ENCODE measurements around the gene ISCU.

ISCU gene
- 74.0 to 133 reads per million in 2 experiments for total RNA-seq

GRCh38 chr12:108562348-108563135 is at the start of gene ISCU:
ISCU (plus strand) TSS chr12:108562596; CDS start chr12:108562623, 27 bp downstream.
- DNase-seq (ENCODE audit: low read depth): peak; percentile 99

GRCh38 chr12:108514468-108514972 is 47.9 kb upstream of the ISCU start:
- no peak for DNase-seq (ENCODE audit: low read depth)

- DNase-seq (ENCODE audit: low read depth): peak; percentile 99
Observed at GRCh38 chr12:108514973-108515814, 47.2 kb upstream of the ISCU start, which contains the start of gene FICD. FICD (plus strand) TSS chr12:108515277; CDS start chr12:108516973, 1,696 bp downstream.

- no peak for DNase-seq (ENCODE audit: low read depth)
Observed at GRCh38 chr12:108515916-108516315, 46.5 kb upstream of the ISCU start.

GRCh38 chr12:108516511-108517275 is 45.7 kb upstream of the ISCU start:
- no peak for DNase-seq (ENCODE audit: low read depth)

GRCh38 chr12:108517288-108518100 is 44.9 kb upstream of the ISCU start:
- DNase-seq (ENCODE audit: low read depth): no peak

- no peak for DNase-seq (ENCODE audit: low read depth)
Observed at GRCh38 chr12:108518101-108518715, 44.2 kb upstream of the ISCU start.

GRCh38 chr12:108518716-108519496 is 43.5 kb upstream of the ISCU start:
- no peak for DNase-seq (ENCODE audit: low read depth)

GRCh38 chr12:108519558-108519957 is 42.8 kb upstream of the ISCU start:
- no peak for DNase-seq (ENCODE audit: low read depth)

- no peak for DNase-seq (ENCODE audit: low read depth)
Observed at GRCh38 chr12:108523365-108523764, 39.0 kb upstream of the ISCU start.

GRCh38 chr12:108525681-108526080 is 36.7 kb upstream of the ISCU start:
- no peak for DNase-seq (ENCODE audit: low read depth)

- no peak for DNase-seq (ENCODE audit: low read depth)
Observed at GRCh38 chr12:108526482-108527165, 35.8 kb upstream of the ISCU start.

- no peak for DNase-seq (ENCODE audit: low read depth)
Observed at GRCh38 chr12:108527166-108527496, 35.3 kb upstream of the ISCU start.

- DNase-seq (ENCODE audit: low read depth): no peak
Observed at GRCh38 chr12:108530161-108530560, 32.2 kb upstream of the ISCU start.

- DNase-seq (ENCODE audit: low read depth): no peak
Observed at GRCh38 chr12:108531929-108532848, 30.2 kb upstream of the ISCU start.

- DNase-seq (ENCODE audit: low read depth): no peak
Observed at GRCh38 chr12:108538146-108538545, 24.2 kb upstream of the ISCU start.

GRCh38 chr12:108538616-108539195 is 23.7 kb upstream of the ISCU start:
- DNase-seq (ENCODE audit: low read depth): no peak

GRCh38 chr12:108542320-108542719 is 20.1 kb upstream of the ISCU start:
- no peak for DNase-seq (ENCODE audit: low read depth)
